Thyroid gland (tissue), 4 donors: ENCODE results near the gene ESR1.

Experiments
- POLR2A ChIP-seq, 2 donors: fragments of 450-650 bp; IDR thresholded peaks; one replicate each; pipeline ENCODE4 v1.6.1; 2017; ENCODE audit warnings: antibody characterized with exemption in 2 of 2, mild to moderate bottlenecking in 2 of 2, moderate library complexity in 1 of 2
- TF ChIP-seq, protein P1 (sequence below), 6 experiments: fragments of 200-600 bp in 3 of 6; fragments of 450-650 bp in 3 of 6; sonication (generic) in 3 of 6; IDR thresholded peaks; one replicate each; pipeline ENCODE4 v1.5.1; 2016 to 2019; ENCODE audit warnings: antibody characterized with exemption in 6 of 6, mild to moderate bottlenecking in 2 of 6, inconsistent platforms in 1 of 6, moderate library complexity in 1 of 6

DNA sequence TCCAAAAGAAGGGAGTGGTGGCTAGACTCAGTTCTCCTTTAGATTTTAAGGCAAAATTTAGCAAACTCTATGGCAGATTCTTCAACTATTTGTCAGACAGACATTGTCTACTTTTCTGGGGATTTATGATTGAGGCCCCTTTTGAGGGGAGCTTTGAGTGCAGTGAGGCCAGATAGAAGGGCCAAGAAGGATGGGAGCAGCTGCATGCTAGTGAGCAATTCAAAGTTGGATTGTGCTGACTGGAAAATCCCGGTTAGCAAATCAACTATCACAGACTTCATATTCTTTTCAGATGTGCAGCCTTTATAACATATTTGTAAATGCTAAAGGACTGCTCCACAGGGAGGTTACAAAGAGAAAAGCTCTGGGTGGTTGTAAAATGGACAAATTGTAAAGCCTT lies 35.0 kb upstream of the ESR1 start:
- TF ChIP-seq, protein P1, sequence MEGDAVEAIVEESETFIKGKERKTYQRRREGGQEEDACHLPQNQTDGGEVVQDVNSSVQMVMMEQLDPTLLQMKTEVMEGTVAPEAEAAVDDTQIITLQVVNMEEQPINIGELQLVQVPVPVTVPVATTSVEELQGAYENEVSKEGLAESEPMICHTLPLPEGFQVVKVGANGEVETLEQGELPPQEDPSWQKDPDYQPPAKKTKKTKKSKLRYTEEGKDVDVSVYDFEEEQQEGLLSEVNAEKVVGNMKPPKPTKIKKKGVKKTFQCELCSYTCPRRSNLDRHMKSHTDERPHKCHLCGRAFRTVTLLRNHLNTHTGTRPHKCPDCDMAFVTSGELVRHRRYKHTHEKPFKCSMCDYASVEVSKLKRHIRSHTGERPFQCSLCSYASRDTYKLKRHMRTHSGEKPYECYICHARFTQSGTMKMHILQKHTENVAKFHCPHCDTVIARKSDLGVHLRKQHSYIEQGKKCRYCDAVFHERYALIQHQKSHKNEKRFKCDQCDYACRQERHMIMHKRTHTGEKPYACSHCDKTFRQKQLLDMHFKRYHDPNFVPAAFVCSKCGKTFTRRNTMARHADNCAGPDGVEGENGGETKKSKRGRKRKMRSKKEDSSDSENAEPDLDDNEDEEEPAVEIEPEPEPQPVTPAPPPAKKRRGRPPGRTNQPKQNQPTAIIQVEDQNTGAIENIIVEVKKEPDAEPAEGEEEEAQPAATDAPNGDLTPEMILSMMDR (IDR thresholded peaks at IDR 0.05), result no peak
- no peak for TF ChIP-seq POLR2A (IDR thresholded peaks at IDR 0.05)
